ENCODE results near the gene ALS2CL. TPM values are rescaled to one million over a fixed set of nuclear protein-coding genes. Genes with fewer than 3 reads are reported as not detected.

The ALS2CL gene
- total and polyA plus RNA-seq, 2 donors (not counting 3 experiments of a cell fraction or from before 2014, with no cell fraction given), result 7.8 to 10.1 TPM

DNA sequence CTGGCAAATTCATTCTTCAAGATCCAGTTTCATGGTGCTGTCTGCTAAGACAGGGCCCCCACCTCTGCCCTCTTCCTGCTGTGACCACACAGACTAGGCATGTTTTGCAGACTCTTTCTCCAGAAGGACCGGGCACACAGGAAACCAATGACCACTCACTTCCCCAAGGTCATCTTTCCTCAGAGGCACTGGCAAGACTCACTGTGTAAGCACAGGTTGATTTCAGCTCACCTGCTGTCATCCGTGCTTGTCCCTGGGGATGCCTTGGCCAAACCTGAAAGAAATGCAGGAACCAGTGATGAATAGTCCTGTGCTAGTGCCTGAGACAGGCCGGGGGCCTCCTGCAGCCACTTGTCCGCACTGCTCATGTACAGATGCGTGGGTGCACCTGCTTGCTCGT is 33.5 kb downstream of the ALS2CL start:
- Histone ChIP-seq H3K9ac (replicated peaks; ENCODE audit: extremely low read depth, insufficient read depth, low read length) (no peak overlapping the region), H3K4me1 (ENCODE audit: control insufficient read depth, extremely low read depth, insufficient read depth, low read length) (no peaks in the 10 kb centered on the region), H3K36me3 (ENCODE audit: control insufficient read depth in 2 of 2, extremely low read depth in 1 of 2, insufficient read depth in 2 of 2, low read length in 2 of 2) (no peaks in the 10 kb centered on the region), H3K27ac (ENCODE audit: insufficient read depth, low read depth, low read length) (no peak overlapping the region), H3K9me3 (replicated peaks; ENCODE audit: control insufficient read depth, insufficient read depth, low read length) (no peaks in the 10 kb centered on the region), H3K4me3 (replicated peaks in 1 of 3; ENCODE audit: insufficient read depth in 1 of 3, low read depth in 1 of 3, low read length in 3 of 3) (no peak overlapping the region), H3K4me2 (ENCODE audit: insufficient read depth, low read length) (no peak overlapping the region), H2AFZ (ENCODE audit: low read depth, low read length) (no peak overlapping the region), H3K79me2 (ENCODE audit: control insufficient read depth, insufficient read depth, low read length) (no peaks in the 10 kb centered on the region), H3K27me3 (ENCODE audit: control insufficient read depth in 2 of 2, insufficient read depth in 2 of 2, low read length in 2 of 2) (no peaks in the 10 kb centered on the region), H4K20me1 (replicated peaks; ENCODE audit: control insufficient read depth, extremely low read depth, insufficient read depth, low read length) (no peaks in the 10 kb centered on the region), H3K9me1 (replicated peaks; ENCODE audit: control insufficient read depth, extremely low read depth, insufficient read depth, low read length) (no peaks in the 10 kb centered on the region)
- ChIA-PET CTCF (interaction anchor here (1.9 to 2.7 kb wide), 2 partner anchors 31 to 171 kb away, joined by 8 to 14 read pairs; no protein-coding TSS in a partner anchor), POLR2A (no interaction called here)
- BruUV-seq (replicated peaks), result no TSS peak
- TF ChIP-seq POLR2AphosphoS5 (IDR thresholded peaks at IDR 0.05; ENCODE audit: insufficient read depth, low read depth, low read length) (no peak), MAX (IDR thresholded peaks at IDR 0.05; ENCODE audit: insufficient read depth, insufficient read length) (no peak), CTCF (IDR thresholded peaks at IDR 0.05; ENCODE audit: extremely low read depth in 1 of 2, insufficient read depth in 1 of 2, low read depth in 1 of 2, low read length in 2 of 2) (no peak), MYC (IDR thresholded peaks at IDR 0.05; ENCODE audit: low read depth, low read length) (no peak), FOS (IDR thresholded peaks at IDR 0.05; ENCODE audit: borderline replicate concordance, insufficient read depth, low read length) (no peak), POLR2A (IDR thresholded peaks at IDR 0.05; ENCODE audit: low read depth, low read length) (no peak)
- no peak for DNase-seq (ENCODE audit: low read depth, low spot score)
- FAIRE-seq, result no peak
- dilution Hi-C loops (cut with MboI; ENCODE audit: extremely low pct_ligation_motif_present, low sequenced_read_pairs) (no loop called here), intact Hi-C loops (cut with micrococcal nuclease) (no loop called here)

GRCh38 chr3:46659285-46659684 is 34.2 kb downstream of the ALS2CL start:
- Histone ChIP-seq H3K79me2 (ENCODE audit: control insufficient read depth, insufficient read depth, low read length) (no peaks in the 10 kb centered on the region), H4K20me1 (replicated peaks; ENCODE audit: control insufficient read depth, extremely low read depth, insufficient read depth, low read length) (no peaks in the 10 kb centered on the region), H3K9me1 (replicated peaks; ENCODE audit: control insufficient read depth, extremely low read depth, insufficient read depth, low read length) (no peaks in the 10 kb centered on the region), H3K4me2 (ENCODE audit: insufficient read depth, low read length) (no peak overlapping the region), H3K4me1 (ENCODE audit: control insufficient read depth, extremely low read depth, insufficient read depth, low read length) (no peaks in the 10 kb centered on the region), H3K9me3 (replicated peaks; ENCODE audit: control insufficient read depth, insufficient read depth, low read length) (no peaks in the 10 kb centered on the region), H3K27ac (ENCODE audit: insufficient read depth, low read depth, low read length) (no peak overlapping the region), H3K27me3 (ENCODE audit: control insufficient read depth in 2 of 2, insufficient read depth in 2 of 2, low read length in 2 of 2) (no peaks in the 10 kb centered on the region), H3K4me3 (replicated peaks in 1 of 3; ENCODE audit: insufficient read depth in 1 of 3, low read depth in 1 of 3, low read length in 3 of 3) (no peak overlapping the region), H3K36me3 (ENCODE audit: control insufficient read depth in 2 of 2, extremely low read depth in 1 of 2, insufficient read depth in 2 of 2, low read length in 2 of 2) (no peaks in the 10 kb centered on the region), H3K9ac (replicated peaks; ENCODE audit: extremely low read depth, insufficient read depth, low read length) (no peak overlapping the region), H2AFZ (ENCODE audit: low read depth, low read length) (no peak overlapping the region)
- no TSS peak for BruUV-seq (replicated peaks)
- CTCF ChIA-PET, result interaction anchor here (2.7 kb wide), 1 partner anchor 171 kb away, joined by 14 read pairs; no protein-coding TSS in a partner anchor
- dilution Hi-C loops (cut with MboI; ENCODE audit: extremely low pct_ligation_motif_present, low sequenced_read_pairs) (no loop called here), intact Hi-C loops (cut with micrococcal nuclease) (no loop called here)
- DNase-seq (ENCODE audit: low read depth, low spot score) (no peak), FAIRE-seq (no peak)
- TF ChIP-seq MYC (IDR thresholded peaks at IDR 0.05; ENCODE audit: low read depth, low read length) (no peak), JUN (IDR thresholded peaks at IDR 0.05; ENCODE audit: borderline replicate concordance, insufficient read depth, insufficient read length, low read depth) (no peak), GATA2 (IDR thresholded peaks at IDR 0.05; ENCODE audit: insufficient read depth, insufficient read length, low read depth, low read length) (no peak), POLR2A (IDR thresholded peaks at IDR 0.05; ENCODE audit: low read depth, low read length) (no peak), POLR2AphosphoS5 (IDR thresholded peaks at IDR 0.05; ENCODE audit: insufficient read depth, low read depth, low read length) (no peak), EZH2 (IDR thresholded peaks at IDR 0.05; ENCODE audit: borderline replicate concordance, low read depth, low read length, severe bottlenecking) (no peak), FOS (IDR thresholded peaks at IDR 0.05; ENCODE audit: borderline replicate concordance, insufficient read depth, low read length) (no peak), CTCF (IDR thresholded peaks at IDR 0.05; ENCODE audit: extremely low read depth in 1 of 2, insufficient read depth in 1 of 2, low read depth in 1 of 2, low read length in 2 of 2) (no peak), MAX (IDR thresholded peaks at IDR 0.05; ENCODE audit: insufficient read depth, insufficient read length) (no peak)
- POLR2A ChIA-PET, result no interaction called here

Data from endothelial cell of umbilical vein (primary cell).